Small intestine (tissue), 7 donors: ENCODE results near the gene DDX11. TPM values are rescaled to one million over a fixed set of nuclear protein-coding genes. Genes with fewer than 3 reads are reported as not detected.
A peak's percentile ranks its signal among the peaks of the same experiment; 100 is the strongest.
"Not testable (repeated sequence)": the region's sequence is repeated elsewhere in the genome, so short reads cannot be mapped to it uniquely, and the experiment has no call there.

Experiments used
- DNase-seq, 2 donors: peaks; one replicate each; pipeline versions ENCODE4 v3.0.0 to v3.0.0-alpha.2; 2013
- FAIRE-seq: peaks from 2 replicates; lab custom pipeline; 2012; peaks lifted over from hg19 to GRCh38; lab: Jason Lieb, UNC
- H3K27ac ChIP-seq, 3 donors: one replicate each; pipeline ENCODE4 v1.5.1; 2013; ENCODE audit warnings: low read length in 2 of 3, mild to moderate bottlenecking in 2 of 3, control low read depth in 1 of 3, inconsistent platforms in 1 of 3, low read depth in 1 of 3, moderate library complexity in 1 of 3
- H3K27me3 ChIP-seq, 3 donors: one replicate each; pipeline ENCODE4 v1.6.1; 2013; ENCODE audit warnings: low read length in 3 of 3, inconsistent platforms in 1 of 3; ENCODE audit not compliant: control insufficient read depth in 3 of 3, insufficient read depth in 3 of 3
- H3K36me3 ChIP-seq, 3 donors: one replicate each; pipeline ENCODE4 v1.6.1; 2013; ENCODE audit warnings: low read length in 3 of 3, inconsistent platforms in 1 of 3, low read depth in 1 of 3, mild to moderate bottlenecking in 1 of 3, moderate library complexity in 1 of 3; ENCODE audit not compliant: control insufficient read depth in 3 of 3, insufficient read depth in 2 of 3
- H3K4me1 ChIP-seq, 3 donors: one replicate each; pipeline ENCODE4 v1.6.1; 2013; ENCODE audit warnings: low read length in 2 of 3, inconsistent platforms in 1 of 3, low read depth in 1 of 3, mild to moderate bottlenecking in 1 of 3, moderate library complexity in 1 of 3; ENCODE audit not compliant: control insufficient read depth in 3 of 3, insufficient read depth in 2 of 3
- H3K4me3 ChIP-seq, 3 donors: one replicate each; pipeline ENCODE4 v1.5.1; 2013; ENCODE audit warnings: low read length in 3 of 3, control low read depth in 1 of 3, inconsistent platforms in 1 of 3, low read depth in 1 of 3, mild to moderate bottlenecking in 1 of 3, moderate library complexity in 1 of 3
- H3K9me3 ChIP-seq, 2 donors: one replicate each; pipeline ENCODE4 v1.6.1; 2013; ENCODE audit warnings: low read depth in 1 of 2, low read length in 1 of 2; ENCODE audit not compliant: control insufficient read depth in 2 of 2, insufficient read depth in 1 of 2
- WGBS, 3 donors: extraction: QIAGEN DNeasy Blood & Tissue Kit; methylation state at CpG; one replicate each; pipeline ENCODE4 v1.1.7; 2013; 5-methylcytosine and 5-hydroxymethylcytosine counted together
- polyA plus RNA-seq, 4 donors: library from polyadenylated mRNA; stranded (reverse) in 3 of 4; unstranded in 1 of 4; fragments of 200-250 nt in 3 of 4; fragments of 120-200 nt in 1 of 4; gene quantifications; one replicate each; pipeline versions ENCODE4 v1.2.1 to v1.2.3, GENCODE V29; 2013
- donor health status: healthy with polysubstance abuse.
- donor health status: control.
- donor health status: control.
- donor health status: Bipolar disorder and iron deficiency.
- donor health status: healthy.

DDX11 gene
- polyA plus RNA-seq, 4 donors, result 7.3 to 25.7 (median 17.5) TPM

DNA sequence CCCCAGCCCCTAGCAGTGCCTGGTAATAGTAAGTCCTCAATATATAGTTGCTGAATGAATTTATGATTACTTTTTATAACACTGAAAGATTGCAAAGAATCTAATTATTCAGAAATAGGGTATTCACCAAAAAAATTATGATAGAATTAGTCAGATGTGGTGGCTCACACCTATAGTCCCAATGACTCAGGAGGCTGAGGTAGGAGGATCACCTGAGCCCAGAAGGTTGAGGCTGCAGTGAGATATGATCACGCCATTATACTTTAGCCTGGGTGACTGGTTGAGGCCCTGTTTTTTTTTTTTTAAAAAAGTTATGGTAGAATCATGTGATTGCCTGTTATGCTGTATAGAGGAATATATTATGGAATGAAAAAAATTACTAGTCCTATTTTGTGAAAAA is 21.5 kb upstream of the DDX11 start:
- not testable (repeated sequence) for FAIRE-seq
- WGBS, 3 donors, result 86 to 91% (median 89%) methylated on average over 1 of the region's 1 CpG

DNA sequence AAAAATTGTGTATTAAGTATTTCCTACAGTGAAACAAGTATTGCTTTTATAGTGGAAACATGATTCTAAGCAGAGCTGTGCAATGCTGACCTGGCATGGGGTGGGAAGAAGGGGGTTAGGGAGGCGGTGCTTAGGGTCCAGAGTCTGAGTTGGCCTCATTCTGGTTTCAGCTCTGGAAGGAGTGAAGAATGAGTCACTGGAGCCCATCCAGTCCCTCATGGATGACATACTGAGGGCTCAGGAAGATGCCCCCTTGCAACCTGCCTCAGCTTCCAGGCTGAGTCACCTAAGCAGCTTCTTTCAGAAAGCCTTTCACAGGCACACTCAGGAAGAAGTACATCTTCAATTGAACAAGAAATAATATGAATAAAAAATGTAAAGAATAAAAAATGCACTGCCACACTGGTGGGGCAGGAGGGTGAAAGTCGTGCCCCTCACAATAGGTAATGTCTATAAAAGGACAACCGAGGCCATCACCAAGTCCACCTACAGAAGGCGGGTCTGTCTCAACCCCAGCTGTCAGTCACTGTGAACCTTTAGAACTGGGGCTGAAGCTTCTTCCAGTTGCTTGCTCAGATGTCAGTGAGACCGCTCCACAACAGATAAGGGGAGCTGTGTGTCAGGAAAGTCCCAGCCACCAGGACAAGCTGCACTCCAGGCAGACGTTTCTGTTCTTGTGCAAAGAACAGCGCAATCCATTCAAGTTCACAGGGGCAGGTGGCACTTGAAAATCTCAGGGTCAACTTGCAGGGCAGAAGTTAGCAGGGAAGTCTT is 20.8 kb upstream of the DDX11 start:
- not testable (repeated sequence) for H3K9me3 ChIP-seq, H3K4me3 ChIP-seq, H3K4me1 ChIP-seq, FAIRE-seq, H3K36me3 ChIP-seq, H3K27me3 ChIP-seq, H3K27ac ChIP-seq
- peak in 1 of 2 donors; percentile 35 for DNase-seq
- WGBS, 3 donors, result 71 to 83% (median 80%) methylated on average over 7 of the region's 7 CpGs

More for the DNA sequence above, 21.5 kb upstream of the DDX11 start:
- H3K27ac ChIP-seq, H3K9me3 ChIP-seq, H3K27me3 ChIP-seq, H3K36me3 ChIP-seq, H3K4me1 ChIP-seq, H3K4me3 ChIP-seq, DNase-seq: not testable (repeated sequence)

GRCh38 chr12:31053944-31054343 is 19.7 kb upstream of the DDX11 start:
- not testable (repeated sequence) for H3K27me3 ChIP-seq, H3K27ac ChIP-seq, H3K36me3 ChIP-seq, H3K4me1 ChIP-seq, DNase-seq, H3K4me3 ChIP-seq, FAIRE-seq, H3K9me3 ChIP-seq
- WGBS, 3 donors, result 61 to 85% (median 80%) methylated on average over 1 of the region's 1 CpG

GRCh38 chr12:31057671-31058070 is 16.0 kb upstream of the DDX11 start:
- no peak for FAIRE-seq

GRCh38 chr12:31066196-31066595 is 7.5 kb upstream of the DDX11 start:
- H3K9me3 ChIP-seq, H3K27me3 ChIP-seq, H3K4me3 ChIP-seq, H3K27ac ChIP-seq, H3K4me1 ChIP-seq, H3K36me3 ChIP-seq, FAIRE-seq, DNase-seq: not testable (repeated sequence)
- WGBS, 3 donors, result 63 to 78% (median 78%) methylated on average over 3 of the region's 3 CpGs

More at GRCh38 chr12:31057671-31058070, 16.0 kb upstream of the DDX11 start:
- H3K27ac ChIP-seq, result no peak overlapping the region
- no peaks in the 10 kb centered on the region for H3K36me3 ChIP-seq
- no peaks in the 10 kb centered on the region for H3K4me1 ChIP-seq
- WGBS, 3 donors, result 84 to 86% (median 86%) methylated on average over 4 of the region's 4 CpGs
- DNase-seq, result no peak
- no peaks in the 10 kb centered on the region for H3K27me3 ChIP-seq
- H3K9me3 ChIP-seq, result no peaks in the 10 kb centered on the region
- H3K4me3 ChIP-seq, result no peak overlapping the region

- H3K9me3 ChIP-seq, H3K27ac ChIP-seq, H3K4me3 ChIP-seq, H3K27me3 ChIP-seq, H3K36me3 ChIP-seq, DNase-seq, H3K4me1 ChIP-seq, FAIRE-seq: not testable (repeated sequence)
- 81 to 93% (median 91%) methylated on average over 2 of the region's 2 CpGs for WGBS, 3 donors
Measured at GRCh38 chr12:31067656-31068055, 6.0 kb upstream of the DDX11 start.

- H3K4me1 ChIP-seq, FAIRE-seq, H3K36me3 ChIP-seq, H3K4me3 ChIP-seq, DNase-seq, H3K27me3 ChIP-seq, H3K9me3 ChIP-seq, H3K27ac ChIP-seq: not testable (repeated sequence)
- WGBS, 3 donors, result 89 to 95% (median 89%) methylated on average over 25 to 52 of the region's 53 CpGs
Measured at GRCh38 chr12:31070971-31071740, 2.5 kb upstream of the DDX11 start.

- FAIRE-seq, H3K9me3 ChIP-seq, H3K27ac ChIP-seq, H3K4me1 ChIP-seq, H3K36me3 ChIP-seq, H3K27me3 ChIP-seq: not testable (repeated sequence)
- WGBS, 3 donors, result 21 to 42% (median 33%) methylated on average over 6 of the region's 6 CpGs
- peak in 1 of 2 donors; percentile 28 for DNase-seq
- peak overlapping the region in 2 of 3 donors; percentile 48 to 72 for H3K4me3 ChIP-seq
Measured at GRCh38 chr12:31072962-31073361, 698 bp upstream of the DDX11 start.
